Measurements from ENCODE around the gene SERF1A.
"Not testable (repeated sequence)": the region's sequence is repeated elsewhere in the genome, so short reads cannot be mapped to it uniquely, and the experiment has no call there.

The SERF1A gene

GRCh38 chr5:70900533-70901271 lies at the start of gene SERF1A:
SERF1A (plus strand) TSS chr5:70900669; CDS start chr5:70900870, 201 bp downstream.
- H3K36me3 Mint-ChIP-seq, H3K4me3 Mint-ChIP-seq, H3K4me1 Mint-ChIP-seq, H3K27ac Mint-ChIP-seq, H3K27me3 Mint-ChIP-seq, DNase-seq, H3K9me3 Mint-ChIP-seq, CTCF ChIA-PET: not testable (repeated sequence)

GRCh38 chr5:70866778-70867177 lies 33.7 kb upstream of the SERF1A start:
- CTCF ChIA-PET = not testable (repeated sequence)

GRCh38 chr5:70870626-70871025 lies 29.8 kb upstream of the SERF1A start:
- H3K36me3 Mint-ChIP-seq, H3K4me3 Mint-ChIP-seq, DNase-seq, H3K27ac Mint-ChIP-seq, H3K4me1 Mint-ChIP-seq, CTCF ChIA-PET, H3K27me3 Mint-ChIP-seq, H3K9me3 Mint-ChIP-seq: not testable (repeated sequence)

More at GRCh38 chr5:70866778-70867177, 33.7 kb upstream of the SERF1A start:
- not testable (repeated sequence) for H3K27ac Mint-ChIP-seq, H3K27me3 Mint-ChIP-seq, H3K4me3 Mint-ChIP-seq, H3K36me3 Mint-ChIP-seq, H3K9me3 Mint-ChIP-seq, H3K4me1 Mint-ChIP-seq, DNase-seq

GRCh38 chr5:70896076-70896475 lies 4.4 kb upstream of the SERF1A start:
- H3K9me3 Mint-ChIP-seq, H3K27me3 Mint-ChIP-seq, H3K27ac Mint-ChIP-seq: not testable (repeated sequence)

GRCh38 chr5:70901272-70901571 lies 753 bp downstream of the SERF1A start:
- H3K27ac Mint-ChIP-seq, H3K9me3 Mint-ChIP-seq, CTCF ChIA-PET, H3K4me1 Mint-ChIP-seq, H3K27me3 Mint-ChIP-seq, H3K36me3 Mint-ChIP-seq, H3K4me3 Mint-ChIP-seq, DNase-seq: not testable (repeated sequence)

More at GRCh38 chr5:70896076-70896475, 4.4 kb upstream of the SERF1A start:
- H3K4me3 Mint-ChIP-seq, H3K4me1 Mint-ChIP-seq, DNase-seq, CTCF ChIA-PET, H3K36me3 Mint-ChIP-seq: not testable (repeated sequence)

- H3K4me1 Mint-ChIP-seq, H3K4me3 Mint-ChIP-seq, H3K9me3 Mint-ChIP-seq, H3K27ac Mint-ChIP-seq, CTCF ChIA-PET, H3K27me3 Mint-ChIP-seq, H3K36me3 Mint-ChIP-seq, DNase-seq: not testable (repeated sequence)
These were observed 6.2 kb downstream of the SERF1A start for GRCh38 chr5:70906624-70907023.

- DNase-seq, H3K36me3 Mint-ChIP-seq, H3K27ac Mint-ChIP-seq, H3K27me3 Mint-ChIP-seq, H3K9me3 Mint-ChIP-seq, CTCF ChIA-PET, H3K4me1 Mint-ChIP-seq, H3K4me3 Mint-ChIP-seq: not testable (repeated sequence)
These were observed 16.4 kb downstream of the SERF1A start for GRCh38 chr5:70916829-70917228.

GRCh38 chr5:70925211-70925562 lies 24.7 kb downstream of the SERF1A start:
- H3K4me1 Mint-ChIP-seq, H3K27ac Mint-ChIP-seq, H3K4me3 Mint-ChIP-seq, H3K27me3 Mint-ChIP-seq, H3K9me3 Mint-ChIP-seq, DNase-seq, CTCF ChIA-PET, H3K36me3 Mint-ChIP-seq: not testable (repeated sequence)

GRCh38 chr5:70931709-70932368 lies 31.4 kb downstream of the SERF1A start:
- CTCF ChIA-PET, H3K27me3 Mint-ChIP-seq, H3K4me1 Mint-ChIP-seq, DNase-seq, H3K27ac Mint-ChIP-seq, H3K4me3 Mint-ChIP-seq, H3K36me3 Mint-ChIP-seq, H3K9me3 Mint-ChIP-seq: not testable (repeated sequence)

- CTCF ChIA-PET, H3K27ac Mint-ChIP-seq, DNase-seq, H3K4me1 Mint-ChIP-seq, H3K36me3 Mint-ChIP-seq, H3K9me3 Mint-ChIP-seq, H3K27me3 Mint-ChIP-seq, H3K4me3 Mint-ChIP-seq: not testable (repeated sequence)
These were observed 32.1 kb downstream of the SERF1A start for GRCh38 chr5:70932560-70932959.

GRCh38 chr5:70953068-70953467 lies 52.6 kb downstream of the SERF1A start:
- H3K9me3 Mint-ChIP-seq, H3K27me3 Mint-ChIP-seq, H3K4me1 Mint-ChIP-seq, H3K4me3 Mint-ChIP-seq, DNase-seq, CTCF ChIA-PET, H3K36me3 Mint-ChIP-seq, H3K27ac Mint-ChIP-seq: not testable (repeated sequence)
